Ammon's horn (tissue), 1 donor: ENCODE results near the gene MFSD6L.
"Not testable (repeated sequence)": the region's sequence is repeated elsewhere in the genome, so short reads cannot be mapped to it uniquely, and the experiment has no call there.

Experiments used
- DNase-seq: peaks from one replicate; pipeline ENCODE4 v3.0.0-alpha.2; 2016; ENCODE audit warnings: low spot score

MFSD6L gene

DNA sequence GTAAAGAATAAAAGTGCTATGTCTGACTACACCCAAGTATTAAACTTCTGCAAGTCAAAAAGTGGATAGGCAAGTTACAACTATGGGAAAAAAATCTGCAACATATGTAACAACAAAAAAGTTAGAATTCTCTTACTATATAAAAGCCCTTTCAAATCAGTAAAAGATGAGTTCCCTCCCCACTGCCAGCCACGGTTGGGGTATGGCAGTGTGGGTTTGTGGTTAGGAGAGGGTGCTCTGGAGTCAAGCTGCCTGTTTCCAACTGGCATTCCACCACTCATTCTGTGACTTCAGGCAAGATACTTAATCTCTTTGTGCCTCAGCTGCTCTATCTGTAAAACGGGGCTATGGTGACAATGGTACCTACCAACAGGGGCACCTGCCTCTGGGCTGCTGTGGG is 26.6 kb upstream of the MFSD6L start:
- DNase-seq, result no peak

DNA sequence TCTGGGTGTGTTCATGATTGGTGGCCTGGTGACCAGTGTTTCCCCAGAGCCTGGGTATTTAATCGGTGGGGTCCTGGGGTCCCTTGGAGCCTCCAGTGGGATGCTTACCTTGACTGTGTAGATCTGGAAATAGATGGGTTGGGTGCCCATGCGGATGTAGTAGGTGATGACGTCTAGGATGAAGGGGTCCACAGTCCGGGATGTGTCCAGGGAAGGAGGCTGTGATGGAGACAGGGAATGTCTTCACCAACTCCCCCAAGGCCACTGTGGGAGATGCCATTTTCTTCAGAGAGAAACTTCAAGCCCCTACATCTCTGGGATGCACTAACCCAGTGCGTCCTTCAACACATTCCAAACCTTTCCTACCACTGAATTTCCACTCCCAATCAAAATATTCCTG is 24.1 kb upstream of the MFSD6L start:
- no peak for DNase-seq

DNA sequence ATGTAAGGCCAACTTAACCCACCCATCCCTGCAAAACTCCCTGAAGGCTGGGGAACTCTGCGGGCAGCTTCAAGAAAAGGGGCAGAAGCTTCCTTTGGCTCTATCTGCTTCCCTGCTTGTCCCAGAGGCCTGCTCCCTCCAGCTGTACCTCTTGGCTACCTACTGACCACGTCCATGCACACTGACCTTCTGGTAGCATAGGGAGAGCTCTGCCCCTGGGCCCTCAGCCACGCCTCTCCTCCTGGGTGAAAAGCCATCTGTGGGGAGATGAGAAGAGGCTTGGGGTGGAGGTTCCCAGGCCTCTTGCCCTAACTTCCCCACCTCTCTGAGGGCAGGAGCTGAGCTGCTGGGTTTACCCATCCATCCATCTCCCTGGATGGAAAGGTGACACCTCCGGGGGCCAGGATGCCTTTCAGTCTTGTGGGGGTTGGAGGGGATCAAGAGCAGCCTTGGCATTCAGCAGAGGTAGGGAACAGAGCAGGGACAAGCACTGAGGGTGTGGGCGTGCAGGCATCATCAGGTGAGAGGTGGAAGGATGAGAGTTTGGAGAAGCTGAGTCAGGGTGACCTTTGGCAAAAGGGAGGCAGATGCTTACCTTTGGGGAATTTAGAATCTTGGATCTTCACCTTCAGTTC is 23.4 kb upstream of the MFSD6L start:
- no peak for DNase-seq

DNA sequence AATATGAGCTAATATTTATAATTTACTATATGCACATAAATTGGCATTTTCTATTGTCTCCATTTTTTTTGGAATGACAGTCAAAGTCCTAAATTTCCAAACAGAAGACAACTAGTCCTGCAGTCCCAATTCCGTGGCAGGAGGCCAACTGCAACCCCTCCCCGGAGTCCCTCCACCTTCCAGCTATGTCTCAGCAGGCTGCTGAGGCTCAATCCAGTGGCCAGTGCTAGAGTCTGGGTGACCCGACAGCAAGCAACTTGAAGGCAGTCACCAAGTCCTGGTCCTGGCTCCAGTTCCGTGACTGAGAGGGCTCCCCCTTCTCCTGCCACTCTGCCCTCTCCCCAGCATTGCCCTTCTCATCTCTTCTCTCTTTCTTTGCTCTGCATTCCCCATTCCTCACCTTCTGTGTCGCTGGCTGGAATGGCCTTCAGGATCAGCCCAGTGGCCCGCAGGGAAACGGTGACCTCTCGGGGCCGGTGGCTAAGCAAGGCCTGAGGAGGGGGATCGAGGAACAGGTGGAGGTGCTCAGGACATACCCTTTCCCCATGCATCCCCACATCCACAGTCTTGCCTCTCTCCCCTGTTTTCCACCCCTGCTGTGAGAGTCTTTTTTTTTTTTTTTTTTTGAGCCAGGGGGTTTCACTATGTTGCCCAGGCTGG is 22.4 kb upstream of the MFSD6L start:
- DNase-seq, result no peak

DNA sequence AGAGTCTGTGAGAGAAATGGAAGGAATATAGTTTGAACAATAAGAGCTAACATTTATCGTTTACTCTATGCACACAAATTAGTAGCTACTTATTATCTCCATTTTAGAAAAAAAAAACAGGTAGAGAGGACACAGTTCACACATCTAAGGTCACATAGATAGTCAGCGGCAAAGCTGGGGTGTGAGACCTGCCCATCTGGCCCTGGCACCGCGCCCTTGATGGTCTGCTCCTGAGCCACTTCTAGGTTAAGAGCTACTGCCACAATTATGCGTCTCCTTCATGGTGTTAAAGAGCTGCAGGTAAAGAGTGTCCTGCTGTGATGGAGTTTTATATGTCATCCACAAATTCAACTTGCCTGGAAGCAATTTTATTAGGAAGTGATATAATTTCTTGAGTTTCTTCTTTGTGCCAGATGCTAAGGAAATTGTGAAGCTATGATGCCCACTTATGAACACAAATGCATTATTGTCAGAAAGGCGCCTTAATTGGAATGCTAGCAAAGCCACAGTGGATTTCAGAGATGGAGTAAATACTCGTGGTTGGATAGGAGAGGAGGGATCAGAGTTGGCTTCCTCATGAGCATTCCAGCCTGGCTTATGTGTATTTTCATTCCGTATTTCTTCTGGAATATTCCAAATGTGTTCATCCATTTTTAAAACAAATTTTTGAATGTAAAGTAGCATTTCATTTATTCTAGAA is 21.3 kb upstream of the MFSD6L start:
- no peak for DNase-seq

DNA sequence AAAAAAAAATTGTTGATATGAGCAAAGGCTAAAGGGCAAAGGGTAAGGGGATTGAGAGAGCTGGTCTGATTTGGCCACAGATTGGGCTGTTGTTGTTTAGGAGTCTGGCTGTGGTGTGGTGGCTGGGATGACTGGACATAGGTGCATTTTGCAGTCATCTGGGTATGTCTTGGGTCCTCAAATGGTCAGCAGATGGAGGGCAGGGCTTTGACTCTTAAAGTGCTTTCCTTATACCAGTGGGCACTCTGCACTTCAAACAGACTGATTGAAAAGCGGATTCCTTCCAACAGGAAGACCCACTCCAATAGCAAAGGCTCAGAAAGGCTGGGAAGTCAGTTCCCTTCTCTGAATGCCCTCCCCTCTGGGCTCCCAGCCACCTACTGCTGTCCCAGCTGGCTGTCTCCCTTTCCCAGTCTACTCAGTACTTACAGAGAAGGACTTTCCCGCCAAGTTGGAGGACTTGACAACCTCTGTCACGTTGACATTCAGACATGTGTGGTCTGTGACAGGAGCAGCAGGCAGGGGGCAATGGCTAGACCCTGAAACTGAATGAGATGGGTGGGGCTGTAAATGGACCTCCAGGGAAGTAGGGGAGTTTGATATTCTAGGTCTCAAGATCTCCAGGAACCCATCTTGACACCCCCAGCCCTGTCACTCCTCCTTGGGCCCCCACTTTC is 19.6 kb upstream of the MFSD6L start:
- no peak for DNase-seq

DNA sequence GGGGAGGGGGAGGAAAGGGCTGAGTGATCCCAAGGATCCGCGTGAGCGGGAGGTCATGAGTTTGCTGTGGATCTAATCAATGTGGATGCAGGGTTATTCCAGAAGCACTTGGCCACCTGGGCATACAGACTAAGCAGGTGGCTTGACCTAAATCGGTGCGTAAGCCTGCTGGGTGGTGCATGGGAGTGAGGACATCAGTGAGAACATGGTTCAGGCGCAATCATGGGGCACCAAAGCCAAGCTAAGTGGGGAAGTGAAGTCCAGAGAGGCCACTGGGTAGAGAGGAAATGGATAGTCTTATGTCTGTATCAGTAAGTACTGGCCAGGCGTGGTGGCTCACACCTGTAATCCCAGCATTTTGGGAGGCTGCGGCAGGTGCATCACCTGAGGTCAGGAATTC is 18.9 kb upstream of the MFSD6L start:
- no peak for DNase-seq

DNA sequence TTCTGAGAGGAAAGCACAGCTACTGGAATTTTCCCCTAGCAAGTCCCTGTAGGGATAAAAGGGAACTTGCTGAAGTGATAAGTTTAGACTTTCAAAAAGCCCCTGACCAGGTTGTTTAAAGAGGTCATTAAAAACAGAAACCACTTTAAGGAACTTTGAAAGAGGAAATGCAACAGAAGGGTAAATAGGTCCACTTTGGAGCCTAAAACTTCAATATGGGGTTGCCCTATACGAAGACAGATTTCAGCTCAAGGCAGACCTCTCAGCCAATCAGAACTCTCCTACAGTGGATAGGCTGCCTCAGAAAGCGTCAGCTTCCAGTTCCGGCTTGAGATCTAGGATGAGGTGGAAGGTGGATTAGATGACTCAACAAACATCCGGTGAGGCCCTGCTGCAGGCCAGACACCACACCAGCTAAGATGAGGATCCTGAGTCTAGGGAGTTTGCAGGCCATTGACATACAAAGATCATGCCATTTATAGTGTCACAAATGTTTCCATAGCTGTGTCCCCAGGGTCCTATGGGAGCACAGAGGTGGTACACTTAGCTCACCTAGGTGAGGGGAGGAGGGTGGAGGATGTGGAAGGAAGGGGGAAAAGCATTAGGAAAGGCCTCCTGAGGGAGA is 7.9 kb upstream of the MFSD6L start:
- peak; percentile 54 for DNase-seq

DNA sequence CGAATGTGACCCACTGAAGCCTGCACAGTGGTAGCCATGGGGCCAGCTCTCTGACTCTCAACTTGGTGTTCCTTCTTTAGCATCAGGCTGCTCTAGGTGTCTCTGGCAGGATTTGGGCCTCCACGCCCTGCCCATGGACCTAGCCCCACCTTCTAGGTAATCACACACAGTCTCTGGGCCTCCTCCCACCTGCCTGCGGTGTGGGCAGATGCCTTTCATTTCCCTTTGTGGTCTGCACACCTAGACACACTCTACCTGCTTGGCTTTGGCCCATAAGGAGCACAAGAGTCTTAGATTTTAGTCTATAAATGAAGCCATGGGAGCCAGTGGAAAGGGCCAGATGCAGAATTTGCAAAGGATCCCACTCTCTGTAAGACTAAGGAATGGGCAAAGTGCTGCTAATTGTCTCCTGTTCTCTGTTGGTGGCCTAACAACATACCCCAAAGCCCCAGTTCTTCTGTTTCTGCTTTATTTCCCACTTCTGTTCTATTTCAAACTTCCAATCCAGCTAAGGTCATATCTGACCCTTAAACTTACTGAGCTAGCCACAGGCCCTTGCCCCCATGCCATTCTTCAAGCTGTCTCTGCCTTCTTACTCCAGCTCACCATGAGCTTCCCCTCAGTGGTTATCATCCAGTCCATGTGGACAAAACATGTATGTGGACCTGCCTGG is 7.2 kb upstream of the MFSD6L start:
- DNase-seq, result no peak

DNA sequence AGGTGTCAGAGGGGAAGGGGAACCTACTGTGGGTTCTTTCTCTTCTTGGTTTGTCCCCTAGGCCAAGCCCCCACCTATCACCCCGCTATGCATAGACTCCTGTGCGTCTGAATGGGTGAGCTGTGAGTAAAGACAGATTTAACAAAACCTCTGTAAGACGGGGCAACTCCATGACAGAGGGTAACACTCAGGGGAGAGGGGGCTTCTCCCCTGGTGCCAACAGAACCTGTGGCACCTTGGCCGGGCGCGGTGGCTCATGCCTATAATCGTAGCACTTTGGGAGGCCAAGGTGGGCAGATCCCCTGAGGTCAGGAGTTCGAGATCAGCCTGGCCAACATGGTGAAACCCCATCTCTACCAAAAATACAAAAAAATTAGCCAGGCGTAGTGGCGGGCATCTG is 6.2 kb upstream of the MFSD6L start:
- not testable (repeated sequence) for DNase-seq

DNA sequence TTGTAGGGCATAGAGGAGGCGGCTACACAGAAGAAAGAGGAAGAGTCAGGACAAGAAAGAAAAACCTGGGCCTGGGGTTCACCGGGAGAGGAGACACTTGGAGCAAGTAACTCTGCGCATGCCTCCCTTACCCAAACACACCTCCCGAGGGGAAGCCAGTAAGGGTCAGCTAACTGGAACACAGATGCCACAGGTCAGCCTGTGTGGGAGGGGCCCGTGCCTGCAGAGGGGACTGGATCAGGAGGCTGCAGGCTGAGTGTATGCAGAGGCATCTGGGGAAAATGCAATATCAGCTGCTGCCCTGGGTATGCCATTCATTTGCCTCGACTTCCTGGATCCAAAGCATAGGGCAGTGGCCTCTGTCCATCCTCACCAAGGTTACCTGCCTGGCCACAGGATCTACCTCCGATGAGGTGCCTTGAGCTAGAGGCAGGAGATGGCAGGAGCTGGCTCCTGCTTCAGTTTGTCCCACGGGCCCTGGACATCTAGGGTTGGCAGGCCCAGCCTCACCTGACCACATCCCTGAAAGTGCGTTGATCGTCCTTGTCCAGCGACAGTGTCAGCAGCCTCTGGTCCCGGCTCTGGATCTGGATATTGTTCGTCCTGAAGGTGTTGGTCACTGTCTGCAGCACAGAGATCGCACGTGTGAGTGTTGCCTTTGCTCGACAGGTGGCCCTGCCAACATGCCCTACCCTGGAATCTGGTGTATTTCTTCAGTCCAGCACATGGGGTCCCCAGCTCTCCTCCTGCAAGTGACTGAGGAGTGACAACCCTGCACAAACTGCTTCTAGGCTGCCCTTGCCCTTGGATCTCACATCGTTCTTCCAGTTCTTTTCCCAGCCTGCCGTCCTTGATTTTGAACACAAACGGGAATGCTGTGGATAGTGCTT is 4.6 kb upstream of the MFSD6L start:
- no peak for DNase-seq

DNA sequence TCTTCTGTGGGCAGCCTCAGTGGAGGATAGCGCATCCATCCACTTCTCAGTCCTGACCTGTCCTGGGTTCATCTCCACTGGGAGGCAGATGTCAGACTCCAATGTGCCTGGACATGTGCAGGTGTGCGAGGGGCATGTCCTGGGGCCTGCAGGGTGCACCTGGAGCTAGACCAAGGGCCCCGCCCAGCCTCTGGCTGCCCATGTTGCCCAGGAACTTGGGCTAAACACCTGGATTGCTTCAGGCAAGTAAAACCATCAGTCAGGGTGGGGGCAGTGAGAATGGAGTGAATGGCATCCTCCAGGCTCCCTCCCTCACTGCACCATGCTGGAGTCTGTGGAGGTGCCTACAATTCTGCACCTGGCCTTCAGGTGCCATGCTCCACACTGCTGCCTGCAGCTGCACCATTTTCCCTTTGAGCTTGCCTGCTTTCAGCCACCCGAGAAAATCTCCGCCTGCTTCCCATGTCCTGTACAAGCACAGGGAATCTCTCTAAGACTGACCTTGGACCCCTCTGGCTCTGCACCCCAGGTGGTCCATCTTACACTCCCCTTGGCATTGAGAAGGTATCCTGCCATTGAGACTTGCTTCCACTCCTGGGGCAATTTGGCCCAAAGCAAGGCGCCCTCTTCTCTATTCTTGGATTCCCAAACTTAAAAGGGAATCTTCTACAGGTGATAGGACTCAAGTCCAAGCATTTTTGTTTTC is 2.1 kb upstream of the MFSD6L start:
- DNase-seq, result no peak

DNA sequence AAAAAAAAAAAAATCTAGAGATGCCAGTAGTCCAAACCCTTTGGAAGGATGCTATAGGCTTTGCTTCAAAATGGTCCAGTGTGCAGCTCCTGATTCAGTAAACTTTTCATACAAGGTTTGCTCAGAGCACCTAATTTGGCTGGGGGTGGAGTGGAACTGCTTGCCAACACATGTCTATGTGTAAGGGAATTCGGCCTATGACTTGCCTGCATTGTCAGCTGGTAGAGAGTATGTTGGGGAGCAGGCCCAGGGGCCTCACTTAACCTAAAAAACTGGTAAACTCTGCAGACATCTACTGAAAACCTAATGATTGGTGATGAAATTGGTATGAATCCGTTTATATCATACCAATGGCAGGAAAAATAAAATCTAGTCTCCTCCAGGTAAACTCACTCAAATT is 1.5 kb upstream of the MFSD6L start:
- no peak for DNase-seq

DNA sequence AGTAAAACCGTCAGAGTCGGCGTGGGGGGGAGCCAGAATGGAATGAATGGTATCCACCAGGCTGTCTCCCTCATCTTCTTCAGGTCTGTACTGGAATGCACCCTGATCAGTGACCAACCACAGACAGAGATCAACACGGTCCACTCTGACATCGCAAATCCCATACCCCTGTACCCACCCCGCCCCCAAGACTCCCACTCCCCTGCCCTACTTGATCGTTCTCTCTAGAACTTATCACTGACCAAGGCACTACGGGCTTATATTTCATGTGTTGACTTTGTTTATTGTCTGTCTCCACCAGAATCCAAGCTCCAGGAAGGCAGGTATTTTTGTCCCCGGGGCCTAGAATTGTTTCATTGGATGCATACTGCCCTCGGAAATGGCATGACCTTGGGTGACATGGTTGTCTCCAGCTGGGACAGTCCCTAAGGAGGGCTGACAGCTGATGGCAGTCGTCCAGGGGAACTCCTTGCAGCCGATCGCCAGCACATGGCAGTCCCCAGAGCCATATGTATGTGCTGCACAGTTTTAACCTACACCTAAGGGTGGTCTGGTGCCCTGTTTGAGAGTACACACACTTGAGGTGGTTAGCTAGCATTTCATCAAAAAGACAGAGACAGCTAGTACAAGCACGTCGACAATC is 526 bp upstream of the MFSD6L start:
- DNase-seq, result no peak

DNA sequence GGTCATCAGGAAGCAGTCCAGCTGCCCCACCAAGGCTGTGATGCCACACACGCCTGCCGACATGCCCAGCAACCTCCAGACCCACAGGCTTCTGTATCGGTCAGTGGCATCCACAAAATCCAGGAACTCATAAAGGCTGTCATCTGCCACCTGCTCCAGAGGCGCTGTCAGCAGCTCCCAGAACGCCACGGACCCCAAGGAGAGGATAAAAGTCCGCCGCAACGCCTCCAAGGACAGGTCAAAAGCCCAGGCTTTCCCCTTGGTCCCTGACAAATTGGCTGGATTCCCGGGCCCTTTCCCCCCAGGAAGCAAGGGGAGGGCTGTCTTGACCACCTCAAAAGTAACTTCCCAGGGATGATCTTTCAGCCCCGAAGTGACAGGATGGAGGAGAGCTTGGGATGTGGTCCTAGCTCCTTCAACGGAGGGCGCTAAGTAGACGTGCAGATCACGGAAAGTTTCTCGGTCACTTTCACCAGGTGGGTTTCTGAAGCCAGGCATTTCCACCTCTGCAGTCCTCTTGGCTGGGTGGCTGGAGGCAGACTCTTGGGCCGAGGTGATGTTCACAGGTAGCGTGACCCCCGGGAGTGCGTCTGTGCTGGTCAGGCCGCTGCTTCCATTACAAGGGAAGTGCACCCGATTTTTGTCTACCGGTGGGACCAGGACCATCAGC is 854 bp downstream of the MFSD6L start:
- DNase-seq, result no peak

DNA sequence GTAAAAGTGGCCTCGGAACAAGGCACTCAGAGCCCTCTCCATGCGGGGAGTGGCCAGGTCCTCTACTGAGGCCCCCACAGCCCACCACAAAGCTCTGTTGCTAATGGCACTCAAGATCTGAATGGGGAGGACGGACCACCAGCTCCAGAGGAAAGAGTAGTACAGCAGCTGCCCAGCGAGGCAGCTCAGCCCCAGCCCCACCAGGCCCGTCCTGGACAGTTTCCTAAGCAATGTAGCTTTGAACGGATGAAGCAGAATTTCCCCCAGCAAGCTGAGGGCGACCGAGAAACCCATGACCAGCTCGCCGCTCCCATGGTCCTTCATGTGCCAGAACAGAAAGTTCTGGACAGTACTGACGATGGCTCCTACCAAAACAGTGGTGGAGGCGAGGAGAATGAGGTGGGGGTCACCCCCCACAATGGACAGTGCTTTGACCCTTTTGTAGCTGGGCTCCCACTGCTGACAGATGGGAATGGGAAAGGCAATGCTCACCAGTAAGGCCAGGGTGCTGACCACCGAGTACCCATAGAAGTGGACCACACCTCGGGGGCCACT is 1.5 kb downstream of the MFSD6L start:
- DNase-seq, result no peak

DNA sequence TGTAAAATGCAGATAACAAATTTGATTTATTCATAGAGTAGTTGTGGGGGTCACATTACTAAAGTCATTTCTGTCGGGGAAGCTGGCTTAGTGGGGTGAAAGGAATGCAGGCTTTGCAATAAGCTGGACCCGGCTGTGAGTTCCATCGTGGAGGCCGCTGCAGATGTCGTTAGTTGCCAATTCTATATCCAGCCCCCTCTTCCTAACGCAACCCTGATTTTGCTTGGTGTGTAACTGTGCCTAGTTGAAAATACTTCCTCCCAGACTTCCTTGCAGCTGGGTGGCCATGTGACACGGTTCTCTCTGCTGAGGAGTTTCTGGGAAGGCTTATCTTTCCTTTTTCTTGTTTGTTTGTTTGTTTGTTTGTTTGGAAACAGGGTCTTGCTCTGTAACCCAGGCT is 4.5 kb downstream of the MFSD6L start:
- DNase-seq, result peak; percentile 32

DNA sequence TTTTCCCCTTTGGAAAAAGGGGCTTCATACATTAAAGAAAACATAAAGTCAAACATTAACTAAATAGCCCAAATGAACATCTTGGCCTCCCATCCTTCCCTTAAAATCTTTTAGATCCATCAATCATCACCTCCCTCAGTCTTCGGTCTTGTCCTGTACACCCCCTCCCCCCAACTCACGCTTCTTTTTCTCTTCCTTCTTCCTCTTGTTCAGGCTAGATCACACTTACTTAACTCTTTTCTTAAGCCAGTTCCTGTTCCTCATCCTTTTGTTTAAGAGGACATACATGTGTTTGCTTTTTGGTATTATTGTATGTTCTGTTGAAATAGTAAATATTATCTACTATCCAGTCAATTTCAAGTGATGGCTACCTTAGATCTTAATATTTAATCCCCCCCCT is 5.5 kb downstream of the MFSD6L start:
- no peak for DNase-seq

DNA sequence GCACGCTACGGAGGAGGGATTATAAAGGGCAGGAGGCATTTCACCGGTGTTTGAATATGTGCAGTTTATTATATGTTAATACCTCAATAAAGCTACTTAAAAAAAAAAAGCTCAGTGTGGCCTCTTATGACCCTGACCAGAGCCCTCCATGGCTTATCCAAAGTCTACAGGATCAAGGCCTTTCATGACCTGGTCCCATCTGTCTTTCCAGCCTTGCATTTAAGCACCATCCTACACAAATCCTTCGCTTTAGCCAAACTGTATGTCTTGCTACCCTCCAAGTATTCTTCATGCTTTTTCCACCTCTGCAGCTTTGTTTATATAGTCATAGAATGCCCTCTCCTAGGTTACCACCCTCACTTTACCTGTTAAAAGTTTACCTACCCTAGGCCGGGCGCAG is 6.5 kb downstream of the MFSD6L start:
- no peak for DNase-seq
